Measurements from ENCODE around the gene CYP2A6.
"Not testable (repeated sequence)": the region's sequence is repeated elsewhere in the genome, so short reads cannot be mapped to it uniquely, and the experiment has no call there.

CYP2A6 gene, protein sequence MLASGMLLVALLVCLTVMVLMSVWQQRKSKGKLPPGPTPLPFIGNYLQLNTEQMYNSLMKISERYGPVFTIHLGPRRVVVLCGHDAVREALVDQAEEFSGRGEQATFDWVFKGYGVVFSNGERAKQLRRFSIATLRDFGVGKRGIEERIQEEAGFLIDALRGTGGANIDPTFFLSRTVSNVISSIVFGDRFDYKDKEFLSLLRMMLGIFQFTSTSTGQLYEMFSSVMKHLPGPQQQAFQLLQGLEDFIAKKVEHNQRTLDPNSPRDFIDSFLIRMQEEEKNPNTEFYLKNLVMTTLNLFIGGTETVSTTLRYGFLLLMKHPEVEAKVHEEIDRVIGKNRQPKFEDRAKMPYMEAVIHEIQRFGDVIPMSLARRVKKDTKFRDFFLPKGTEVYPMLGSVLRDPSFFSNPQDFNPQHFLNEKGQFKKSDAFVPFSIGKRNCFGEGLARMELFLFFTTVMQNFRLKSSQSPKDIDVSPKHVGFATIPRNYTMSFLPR

DNA sequence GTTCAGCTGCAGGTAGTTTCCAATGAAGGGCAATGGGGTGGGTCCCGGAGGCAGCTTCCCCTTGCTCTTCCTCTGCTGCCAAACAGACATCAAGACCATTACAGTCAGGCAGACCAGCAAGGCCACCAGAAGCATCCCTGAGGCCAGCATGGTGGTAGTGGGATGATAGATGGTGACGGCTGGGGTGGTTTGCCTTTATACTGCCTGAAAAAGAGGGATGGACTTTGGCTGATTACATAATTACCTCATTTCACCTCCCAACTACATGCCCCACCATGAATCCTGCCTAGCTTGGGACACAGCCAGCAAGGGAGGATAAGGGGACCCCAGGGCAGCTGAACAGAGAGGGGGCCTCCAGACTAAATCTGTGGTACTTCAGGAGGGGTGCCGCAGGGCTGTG is at the start of gene CYP2A6:
Gene CYP2A6 (minus strand): TSS at position 171 of the 400 bp plus-strand sequence. CDS start 21 bp downstream, at position 150.
- not testable (repeated sequence) for H3K4me3 Mint-ChIP-seq; H3K9me3 Mint-ChIP-seq; H3K4me1 Mint-ChIP-seq; H3K27ac Mint-ChIP-seq; H3K36me3 Mint-ChIP-seq (ENCODE audit: low read depth)
- H3K27me3 Mint-ChIP-seq (ENCODE audit: low read depth): peaks cover 70% of the 10 kb centered on the region

DNA sequence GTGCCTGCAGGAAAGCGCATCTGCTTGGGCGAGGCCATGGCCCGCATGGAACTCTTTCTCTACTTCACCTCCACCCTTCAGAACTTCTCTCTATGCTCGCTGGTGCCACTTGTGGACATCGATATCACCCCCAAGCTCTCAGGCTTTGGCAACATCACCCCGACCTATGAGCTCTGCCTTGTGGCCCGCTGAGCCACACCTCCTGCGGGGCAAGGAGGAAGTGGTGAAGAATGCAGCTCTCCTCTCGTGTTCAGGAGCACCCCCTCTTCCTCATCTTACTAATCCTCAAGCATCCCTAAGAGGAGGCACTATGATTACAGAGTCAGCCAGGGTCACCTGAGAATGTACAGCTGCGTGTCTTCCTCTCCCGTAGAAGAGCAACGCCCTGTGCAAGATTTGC is 49.7 kb upstream of the CYP2A6 start:
- peaks cover 20% of the 10 kb centered on the region for H3K27me3 Mint-ChIP-seq (ENCODE audit: low read depth)
- not testable (repeated sequence) for H3K4me3 Mint-ChIP-seq; H3K9me3 Mint-ChIP-seq; H3K27ac Mint-ChIP-seq; H3K36me3 Mint-ChIP-seq (ENCODE audit: low read depth); H3K4me1 Mint-ChIP-seq

DNA sequence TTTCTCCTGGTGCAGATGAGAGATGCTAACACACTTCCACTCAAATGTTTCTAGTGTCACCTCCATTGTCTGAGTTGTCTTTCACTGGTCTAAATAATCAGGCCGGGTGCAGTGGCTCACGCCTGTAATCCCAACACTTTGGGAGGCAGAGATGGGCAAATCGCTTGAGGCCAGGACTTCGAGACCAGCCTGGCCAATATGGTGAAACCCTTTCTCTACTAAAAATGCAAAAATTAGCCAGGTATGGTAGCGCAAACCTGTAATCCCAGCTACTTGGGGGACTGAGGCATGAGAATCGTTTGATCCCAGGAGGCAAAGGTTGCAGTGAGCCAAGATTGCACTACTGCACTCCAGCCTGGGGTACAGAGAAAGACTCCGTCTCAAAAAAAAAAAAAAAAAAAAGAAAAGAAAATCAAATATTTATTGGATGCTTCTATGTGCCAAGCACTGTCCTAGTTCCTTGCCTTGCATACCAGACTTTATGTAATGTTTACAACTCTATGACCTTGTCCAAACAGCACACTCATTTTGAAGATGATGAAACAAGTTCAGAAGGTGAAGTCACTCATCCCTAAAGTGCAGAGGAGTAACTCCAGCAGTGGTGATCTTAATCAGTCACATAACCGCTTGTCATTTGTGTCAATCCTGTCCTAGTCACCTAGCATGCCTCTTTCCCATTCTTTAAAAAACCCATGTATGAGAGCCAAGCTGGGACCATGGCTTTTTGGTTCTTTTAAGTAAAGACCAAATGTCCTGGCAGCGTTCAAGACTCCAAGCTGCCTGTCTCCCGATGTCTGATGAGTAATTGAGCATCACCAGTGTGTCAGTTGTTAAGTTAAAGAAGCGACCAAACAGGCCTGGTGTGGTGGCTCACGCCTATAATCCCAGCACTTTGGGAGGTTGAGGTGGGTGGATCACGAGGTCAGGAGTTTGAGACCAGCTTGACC is 46.9 kb upstream of the CYP2A6 start:
- H3K4me1 Mint-ChIP-seq; H3K9me3 Mint-ChIP-seq; H3K27ac Mint-ChIP-seq; H3K4me3 Mint-ChIP-seq; H3K36me3 Mint-ChIP-seq (ENCODE audit: low read depth): not testable (repeated sequence)
- H3K27me3 Mint-ChIP-seq (ENCODE audit: low read depth): peaks cover 20% of the 10 kb centered on the region

DNA sequence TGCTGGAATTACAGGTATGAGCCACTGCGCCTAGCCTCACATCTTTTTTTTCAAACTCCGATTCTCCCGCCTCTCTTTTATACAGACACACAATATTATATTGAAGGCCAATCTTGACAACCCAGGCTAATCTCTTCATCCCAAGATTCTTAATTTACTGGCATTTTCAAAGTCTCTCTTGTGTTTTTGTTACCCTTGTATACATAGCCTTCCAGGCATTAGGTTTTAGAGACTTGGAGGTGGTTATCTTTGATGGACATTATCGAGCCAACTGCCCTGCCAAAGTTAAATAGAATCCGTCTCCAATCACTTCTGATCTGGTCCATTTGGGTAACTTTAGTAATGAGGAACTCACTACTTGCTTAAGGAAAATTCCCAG is 46.2 kb upstream of the CYP2A6 start:
- TF ChIP-seq, protein P1, sequence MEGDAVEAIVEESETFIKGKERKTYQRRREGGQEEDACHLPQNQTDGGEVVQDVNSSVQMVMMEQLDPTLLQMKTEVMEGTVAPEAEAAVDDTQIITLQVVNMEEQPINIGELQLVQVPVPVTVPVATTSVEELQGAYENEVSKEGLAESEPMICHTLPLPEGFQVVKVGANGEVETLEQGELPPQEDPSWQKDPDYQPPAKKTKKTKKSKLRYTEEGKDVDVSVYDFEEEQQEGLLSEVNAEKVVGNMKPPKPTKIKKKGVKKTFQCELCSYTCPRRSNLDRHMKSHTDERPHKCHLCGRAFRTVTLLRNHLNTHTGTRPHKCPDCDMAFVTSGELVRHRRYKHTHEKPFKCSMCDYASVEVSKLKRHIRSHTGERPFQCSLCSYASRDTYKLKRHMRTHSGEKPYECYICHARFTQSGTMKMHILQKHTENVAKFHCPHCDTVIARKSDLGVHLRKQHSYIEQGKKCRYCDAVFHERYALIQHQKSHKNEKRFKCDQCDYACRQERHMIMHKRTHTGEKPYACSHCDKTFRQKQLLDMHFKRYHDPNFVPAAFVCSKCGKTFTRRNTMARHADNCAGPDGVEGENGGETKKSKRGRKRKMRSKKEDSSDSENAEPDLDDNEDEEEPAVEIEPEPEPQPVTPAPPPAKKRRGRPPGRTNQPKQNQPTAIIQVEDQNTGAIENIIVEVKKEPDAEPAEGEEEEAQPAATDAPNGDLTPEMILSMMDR (IDR thresholded peaks at IDR 0.05; ENCODE audit: unreplicated experiment in 3 of 3): no peak
- Mint-ChIP-seq H3K9me3 (no peaks in the 10 kb centered on the region), H3K27ac (no peak overlapping the region), H3K4me3 (no peak overlapping the region), H3K36me3 (ENCODE audit: low read depth) (no peaks in the 10 kb centered on the region), H3K4me1 (no peaks in the 10 kb centered on the region), H3K27me3 (ENCODE audit: low read depth) (peaks cover 18% of the 10 kb centered on the region)

DNA sequence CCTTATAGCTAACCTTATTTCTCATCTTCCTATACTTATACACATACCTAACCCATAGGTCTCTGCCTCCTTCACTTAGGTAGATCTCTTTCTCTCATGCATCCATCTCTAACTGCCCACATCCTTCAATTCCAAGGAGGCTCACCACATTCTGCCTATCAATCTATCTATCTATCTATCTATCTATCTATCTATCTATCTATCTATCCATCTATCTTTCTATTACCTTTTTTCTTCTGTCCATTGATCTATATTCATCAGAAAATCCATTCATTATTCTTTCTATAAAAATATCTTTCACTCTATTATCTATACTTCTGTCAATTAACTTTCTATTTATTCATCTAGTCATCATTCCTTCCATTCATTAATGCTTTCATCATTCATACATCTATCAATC is 42.9 kb upstream of the CYP2A6 start:
- Mint-ChIP-seq H3K36me3 (ENCODE audit: low read depth) (no peaks in the 10 kb centered on the region), H3K27me3 (ENCODE audit: low read depth) (peaks cover 25% of the 10 kb centered on the region), H3K9me3 (no peaks in the 10 kb centered on the region), H3K4me3 (no peak overlapping the region), H3K4me1 (no peaks in the 10 kb centered on the region), H3K27ac (no peak overlapping the region)
- TF ChIP-seq, protein P1 (IDR thresholded peaks at IDR 0.05; ENCODE audit: unreplicated experiment in 3 of 3): no peak

DNA sequence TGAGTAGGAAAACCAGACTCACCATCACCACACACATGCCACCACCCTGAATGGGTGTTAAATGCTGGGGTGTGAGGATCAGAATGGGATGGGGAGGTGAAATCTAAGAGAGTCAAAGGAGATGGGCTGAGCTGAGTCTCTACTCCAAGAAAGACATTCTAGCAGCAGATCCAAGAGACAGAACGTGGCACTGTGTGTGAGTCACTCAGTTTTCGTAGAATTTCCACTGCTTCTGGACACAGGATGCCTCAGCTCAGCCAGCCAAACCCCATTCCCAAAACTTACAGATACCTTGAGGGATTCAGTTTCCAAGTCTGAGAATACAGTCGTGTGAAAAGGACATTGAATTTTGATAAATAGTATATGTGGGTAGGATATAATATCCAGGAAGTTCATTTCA is 39.1 kb upstream of the CYP2A6 start:
- H3K36me3 Mint-ChIP-seq (ENCODE audit: low read depth): no peaks in the 10 kb centered on the region
- TF ChIP-seq, protein P1 (IDR thresholded peaks at IDR 0.05; ENCODE audit: unreplicated experiment in 3 of 3): no peak
- no peak overlapping the region for H3K4me3 Mint-ChIP-seq
- H3K27ac Mint-ChIP-seq: no peak overlapping the region
- H3K27me3 Mint-ChIP-seq (ENCODE audit: low read depth): peaks cover 16% of the 10 kb centered on the region
- H3K4me1 Mint-ChIP-seq: no peaks in the 10 kb centered on the region
- no peaks in the 10 kb centered on the region for H3K9me3 Mint-ChIP-seq

DNA sequence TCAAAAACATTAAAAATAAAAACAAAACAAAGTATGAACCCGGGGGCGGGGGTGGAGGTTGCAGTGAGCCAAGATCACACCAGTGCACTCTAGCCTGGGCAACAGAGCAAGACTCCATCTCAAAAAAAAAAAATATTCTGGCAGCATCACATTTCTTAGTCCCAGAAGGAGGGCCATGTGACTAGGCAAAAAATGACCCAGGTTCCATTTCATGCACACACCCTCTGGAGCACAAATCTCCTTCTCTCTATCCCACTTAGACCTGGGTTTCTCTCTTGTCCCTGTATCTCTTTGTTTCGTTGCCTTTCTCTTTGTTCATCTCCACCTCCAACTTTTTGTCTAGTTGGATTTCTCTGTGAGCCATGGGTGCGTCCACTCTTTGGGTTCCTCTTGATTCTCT is 37.9 kb upstream of the CYP2A6 start:
- TF ChIP-seq, protein P1 (IDR thresholded peaks at IDR 0.05; ENCODE audit: unreplicated experiment in 3 of 3): no peak
- Mint-ChIP-seq H3K27ac (no peak overlapping the region), H3K4me3 (no peak overlapping the region), H3K4me1 (no peaks in the 10 kb centered on the region), H3K27me3 (ENCODE audit: low read depth) (peaks cover 20% of the 10 kb centered on the region), H3K36me3 (ENCODE audit: low read depth) (no peaks in the 10 kb centered on the region), H3K9me3 (no peaks in the 10 kb centered on the region)

DNA sequence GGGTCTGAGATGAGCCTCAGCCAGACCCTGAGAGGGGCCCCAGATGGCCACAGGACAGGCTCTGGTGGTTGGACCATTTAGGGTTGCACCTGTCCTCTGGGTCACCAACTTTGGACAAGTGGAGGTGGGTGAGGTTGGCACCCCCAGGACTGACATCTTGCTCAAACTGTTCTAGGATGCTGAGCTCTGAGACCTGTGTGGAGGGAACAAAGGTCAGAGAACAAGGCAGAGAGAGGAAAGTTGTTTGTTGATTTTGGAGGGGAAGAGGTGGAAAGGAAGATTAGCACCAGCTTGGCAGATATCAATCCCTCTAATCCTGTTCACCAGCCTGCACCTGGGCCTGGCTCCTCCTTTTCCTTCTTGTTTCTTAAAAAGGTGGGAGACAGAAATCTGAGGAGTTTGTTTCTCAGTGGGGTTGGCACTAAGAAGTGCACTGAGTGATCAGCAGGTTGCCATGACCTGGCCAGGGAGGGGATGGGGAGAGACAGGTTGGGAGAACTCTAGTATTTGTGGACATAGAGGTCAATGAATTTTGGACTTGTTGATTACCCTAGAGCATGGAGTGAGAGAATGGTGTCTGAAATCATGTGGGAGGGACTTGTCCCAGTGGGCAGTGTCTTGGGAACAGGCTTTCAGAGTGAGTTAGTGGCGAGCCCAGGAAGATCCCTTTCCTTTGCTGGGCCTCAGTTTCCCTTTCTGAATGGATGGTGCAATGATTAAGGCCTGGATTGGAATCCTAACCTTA is 34.1 kb upstream of the CYP2A6 start:
- H3K36me3 Mint-ChIP-seq (ENCODE audit: low read depth); H3K4me1 Mint-ChIP-seq; H3K27ac Mint-ChIP-seq; H3K9me3 Mint-ChIP-seq; H3K4me3 Mint-ChIP-seq: not testable (repeated sequence)
- peaks cover 40% of the 10 kb centered on the region for H3K27me3 Mint-ChIP-seq (ENCODE audit: low read depth)

DNA sequence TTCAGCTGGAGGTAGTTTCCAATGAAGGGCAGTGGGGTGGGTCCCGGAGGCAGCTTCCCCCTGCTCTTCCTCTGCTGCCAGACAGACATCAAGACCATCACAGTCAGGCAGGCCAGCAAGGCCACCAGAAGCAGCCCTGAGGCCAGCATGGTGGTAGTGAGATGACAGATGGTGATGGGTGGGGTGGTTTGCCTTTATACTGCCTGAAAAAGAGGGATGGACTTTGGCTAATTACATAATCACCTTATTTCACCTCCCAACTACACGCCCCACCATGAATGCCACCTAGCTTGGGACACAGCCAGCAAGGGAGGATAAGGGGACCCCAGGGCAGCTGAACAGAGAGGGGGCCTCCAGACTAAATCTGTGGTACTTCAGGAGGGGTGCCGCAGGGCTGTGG is 31.8 kb upstream of the CYP2A6 start, which contains the start of gene CYP2A7:
Gene CYP2A7 (minus strand): TSS at position 170 of the 400 bp plus-strand sequence. CDS start 21 bp downstream, at position 149.
- peaks cover 53% of the 10 kb centered on the region for H3K27me3 Mint-ChIP-seq (ENCODE audit: low read depth)
- not testable (repeated sequence) for H3K36me3 Mint-ChIP-seq (ENCODE audit: low read depth); H3K4me3 Mint-ChIP-seq; H3K4me1 Mint-ChIP-seq; H3K27ac Mint-ChIP-seq; H3K9me3 Mint-ChIP-seq

Data from nephron (organoid).